Measurements from ENCODE around the gene MYBPC1. TPM values are rescaled to one million over a fixed set of nuclear protein-coding genes. Genes with fewer than 3 reads are reported as not detected.
"Not testable (repeated sequence)": the region's sequence is repeated elsewhere in the genome, so short reads cannot be mapped to it uniquely, and the experiment has no call there.

MYBPC1 gene
- total RNA-seq, 1 experiment from 2014 or later: not detected

DNA sequence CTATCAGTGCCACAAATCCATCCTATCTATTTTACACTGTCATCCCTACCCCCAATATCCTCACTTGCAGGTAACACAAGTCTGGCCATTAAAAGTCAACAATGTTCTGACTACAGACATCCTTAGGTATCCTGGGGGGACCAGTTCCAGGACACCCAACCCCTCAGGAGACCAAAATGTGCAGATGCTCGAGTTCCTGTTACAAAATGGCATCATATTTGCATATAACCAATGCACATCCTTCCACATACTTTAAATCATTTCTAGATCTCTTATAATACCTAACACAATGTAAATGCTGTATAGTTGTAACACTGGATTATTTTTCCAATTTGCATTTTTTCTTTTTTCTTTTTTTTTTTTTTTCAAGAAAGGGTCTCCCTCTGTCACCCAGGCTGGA, 137.5 kb downstream of the MYBPC1 start:
- no peak overlapping the region for H3K4me3 Mint-ChIP-seq (ENCODE audit: unreplicated experiment)
- no peaks in the 10 kb centered on the region for H3K4me1 ChIP-seq
- no peaks in the 10 kb centered on the region for H3K4me1 Mint-ChIP-seq (ENCODE audit: low read depth, unreplicated experiment)

DNA sequence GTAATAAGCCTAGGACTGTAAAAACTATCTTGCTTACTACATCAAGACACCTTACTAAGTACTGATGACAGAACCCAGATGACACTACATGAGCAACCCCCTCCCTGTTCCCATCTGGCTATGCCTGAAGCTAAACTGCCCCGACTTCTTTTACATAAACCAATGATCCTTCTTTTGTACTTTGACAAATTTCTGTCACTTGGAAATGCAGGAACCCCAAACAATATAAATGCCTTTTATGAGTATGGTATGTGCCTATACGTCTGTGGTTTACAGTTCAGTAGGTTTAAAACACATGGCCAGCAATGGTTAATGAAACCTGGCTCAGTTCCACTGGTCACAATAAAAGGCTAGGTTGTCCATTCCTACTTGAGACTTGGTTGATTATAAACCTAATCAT, 138.4 kb downstream of the MYBPC1 start:
- H3K27me3 ChIP-seq (replicated peaks; ENCODE audit: control insufficient read depth, insufficient read depth, low read length): no peaks in the 10 kb centered on the region
- no peak overlapping the region for H3K27ac Mint-ChIP-seq (ENCODE audit: unreplicated experiment)
- no peaks in the 10 kb centered on the region for H3K9me3 Mint-ChIP-seq (ENCODE audit: unreplicated experiment)
- ChIA-PET POLR2A (no interaction called here), CTCF (no interaction called here)
- H3K4me1 ChIP-seq: no peaks in the 10 kb centered on the region
- peaks cover 1% of the 10 kb centered on the region; the same call in 1 of the 2 replicates for H3K36me3 ChIP-seq (ENCODE audit: control insufficient read depth, insufficient read depth, low read length)
- H3K27me3 Mint-ChIP-seq (ENCODE audit: insufficient read depth, unreplicated experiment): no peaks in the 10 kb centered on the region
- TF ChIP-seq, protein P1, sequence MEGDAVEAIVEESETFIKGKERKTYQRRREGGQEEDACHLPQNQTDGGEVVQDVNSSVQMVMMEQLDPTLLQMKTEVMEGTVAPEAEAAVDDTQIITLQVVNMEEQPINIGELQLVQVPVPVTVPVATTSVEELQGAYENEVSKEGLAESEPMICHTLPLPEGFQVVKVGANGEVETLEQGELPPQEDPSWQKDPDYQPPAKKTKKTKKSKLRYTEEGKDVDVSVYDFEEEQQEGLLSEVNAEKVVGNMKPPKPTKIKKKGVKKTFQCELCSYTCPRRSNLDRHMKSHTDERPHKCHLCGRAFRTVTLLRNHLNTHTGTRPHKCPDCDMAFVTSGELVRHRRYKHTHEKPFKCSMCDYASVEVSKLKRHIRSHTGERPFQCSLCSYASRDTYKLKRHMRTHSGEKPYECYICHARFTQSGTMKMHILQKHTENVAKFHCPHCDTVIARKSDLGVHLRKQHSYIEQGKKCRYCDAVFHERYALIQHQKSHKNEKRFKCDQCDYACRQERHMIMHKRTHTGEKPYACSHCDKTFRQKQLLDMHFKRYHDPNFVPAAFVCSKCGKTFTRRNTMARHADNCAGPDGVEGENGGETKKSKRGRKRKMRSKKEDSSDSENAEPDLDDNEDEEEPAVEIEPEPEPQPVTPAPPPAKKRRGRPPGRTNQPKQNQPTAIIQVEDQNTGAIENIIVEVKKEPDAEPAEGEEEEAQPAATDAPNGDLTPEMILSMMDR (IDR thresholded peaks at IDR 0.05; ENCODE audit: insufficient read depth in 1 of 2, low read depth in 1 of 2, low read length in 1 of 2, severe bottlenecking in 1 of 2, unreplicated experiment in 1 of 2): no peak
- H3K36me3 Mint-ChIP-seq (ENCODE audit: insufficient read depth, unreplicated experiment): peaks cover 25% of the 10 kb centered on the region
- DNase-seq: no peak
- H3K4me3 Mint-ChIP-seq (ENCODE audit: unreplicated experiment): no peak overlapping the region
- H3K9me3 ChIP-seq: no peaks in the 10 kb centered on the region
- H3K4me3 ChIP-seq (ENCODE audit: low read depth, low read length): no peak overlapping the region
- H3K4me1 Mint-ChIP-seq (ENCODE audit: low read depth, unreplicated experiment): no peaks in the 10 kb centered on the region
- intact Hi-C loops (cut with micrococcal nuclease; ENCODE audit: unreplicated experiment): no loop called here
- BruUV-seq (replicated peaks): no TSS peak

More for the DNA sequence above, 137.5 kb downstream of the MYBPC1 start:
- TF ChIP-seq, protein P1 (IDR thresholded peaks at IDR 0.05; ENCODE audit: insufficient read depth in 1 of 2, low read depth in 1 of 2, low read length in 1 of 2, severe bottlenecking in 1 of 2, unreplicated experiment in 1 of 2): no peak
- H3K9me3 Mint-ChIP-seq (ENCODE audit: unreplicated experiment): no peaks in the 10 kb centered on the region
- peaks cover 17% of the 10 kb centered on the region for H3K36me3 Mint-ChIP-seq (ENCODE audit: insufficient read depth, unreplicated experiment)
- POLR2A ChIA-PET: no interaction called here
- Histone ChIP-seq H3K4me3 (ENCODE audit: low read depth, low read length) (no peak overlapping the region), H3K36me3 (ENCODE audit: control insufficient read depth, insufficient read depth, low read length) (peaks cover 1% of the 10 kb centered on the region; the same call in 1 of the 2 replicates), H3K27me3 (replicated peaks; ENCODE audit: control insufficient read depth, insufficient read depth, low read length) (no peaks in the 10 kb centered on the region), H3K9me3 (no peaks in the 10 kb centered on the region)
- intact Hi-C loops (cut with micrococcal nuclease; ENCODE audit: unreplicated experiment): no loop called here
- CTCF ChIA-PET: no interaction called here
- no peaks in the 10 kb centered on the region for H3K27me3 Mint-ChIP-seq (ENCODE audit: insufficient read depth, unreplicated experiment)
- no TSS peak for BruUV-seq (replicated peaks)
- DNase-seq: no peak
- H3K27ac Mint-ChIP-seq (ENCODE audit: unreplicated experiment): no peak overlapping the region

DNA sequence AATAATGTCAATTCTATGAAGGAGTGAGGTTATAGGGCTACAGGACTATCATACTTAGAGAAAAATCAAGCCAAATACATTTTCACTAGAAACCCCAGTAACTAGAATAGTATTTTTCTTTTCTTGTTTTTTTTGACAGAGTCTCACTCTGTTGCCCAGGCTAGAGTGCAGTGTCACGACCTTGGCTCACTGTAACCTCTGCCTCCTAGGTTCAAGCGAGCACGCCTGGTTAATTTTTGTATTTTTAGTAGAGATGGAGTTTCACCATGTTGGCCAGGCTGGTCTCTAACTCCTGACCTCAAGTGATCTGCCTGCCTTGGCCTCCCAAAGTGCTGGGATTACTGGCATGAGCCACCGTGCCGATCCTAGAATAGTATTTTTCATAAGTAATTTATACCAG, 139.7 kb downstream of the MYBPC1 start:
- H3K27me3 Mint-ChIP-seq (ENCODE audit: insufficient read depth, unreplicated experiment); H3K27ac Mint-ChIP-seq (ENCODE audit: unreplicated experiment); CTCF ChIA-PET; POLR2A ChIA-PET; H3K4me3 ChIP-seq (ENCODE audit: low read depth, low read length); H3K4me3 Mint-ChIP-seq (ENCODE audit: unreplicated experiment); H3K27me3 ChIP-seq (replicated peaks; ENCODE audit: control insufficient read depth, insufficient read depth, low read length); BruUV-seq (replicated peaks); intact Hi-C loops (cut with micrococcal nuclease; ENCODE audit: unreplicated experiment); H3K4me1 Mint-ChIP-seq (ENCODE audit: low read depth, unreplicated experiment); H3K9me3 ChIP-seq; H3K4me1 ChIP-seq; DNase-seq; H3K36me3 ChIP-seq (ENCODE audit: control insufficient read depth, insufficient read depth, low read length); H3K9me3 Mint-ChIP-seq (ENCODE audit: unreplicated experiment): not testable (repeated sequence)
- peaks cover 37% of the 10 kb centered on the region for H3K36me3 Mint-ChIP-seq (ENCODE audit: insufficient read depth, unreplicated experiment)

Other genes starting within 250 kb of the MYBPC1 start
- gene ARL1, start 187.2 kb upstream of the MYBPC1 start, total RNA-seq (2022): 114 and 119 TPM in 2 replicates
- not detected in 2 replicates for gene SPIC, start 119.6 kb upstream of the MYBPC1 start, total RNA-seq (2022)
- gene CHPT1, start 102.7 kb downstream of the MYBPC1 start, total RNA-seq (2022): 45.4 and 54.6 TPM in 2 replicates
- gene SYCP3, start 144.5 kb downstream of the MYBPC1 start, total RNA-seq (2022): 0.16 TPM in 1 of 2 replicates, not detected in the other
- 33.1 and 39.1 TPM in 2 replicates for gene GNPTAB, start 236.0 kb downstream of the MYBPC1 start, total RNA-seq (2022)

Measured in Caco-2 (cell line).